Activated T-helper 1 cell treated with anti-CD3 and anti-CD28 coated beads, Interleukin-12 subunit alpha, Interleukin-12 subunit beta, Interleukin-2, Interleukin-4 antibody, amounts not matched to agents 30 ng/mL and 10 ng/mL and 1 ng/mL, durations not matched to agents 14 hours and 24 hours and 36 hours (primary cell): Measurements from ENCODE around the gene ERAP2. TPM values are rescaled to one million over a fixed set of nuclear protein-coding genes. Genes with fewer than 3 reads are reported as not detected.

Experiments
- DNase-seq: peaks from one replicate; pipeline ENCODE4 v3.0.0; 2021; ENCODE audit warnings: low spot score
- H3K27ac Mint-ChIP-seq: one replicate; pipeline ENCODE4 v1.8.0; 2021; ENCODE audit warnings: mild to moderate bottlenecking, mixed read lengths
- H3K27me3 Mint-ChIP-seq: one replicate; pipeline ENCODE4 v1.8.0; 2022; ENCODE audit warnings: mild to moderate bottlenecking, moderate library complexity, mixed read lengths; ENCODE audit not compliant: insufficient read depth
- H3K36me3 Mint-ChIP-seq: one replicate; pipeline ENCODE4 v1.8.0; 2021; ENCODE audit warnings: low read depth, mixed read lengths
- H3K4me1 Mint-ChIP-seq: one replicate; pipeline ENCODE4 v1.8.0; 2021; ENCODE audit warnings: low read depth, mixed read lengths
- H3K4me3 Mint-ChIP-seq: one replicate; pipeline ENCODE4 v1.8.0; 2021; ENCODE audit warnings: mild to moderate bottlenecking, moderate library complexity, mixed read lengths
- H3K9me3 Mint-ChIP-seq: one replicate; pipeline ENCODE4 v1.8.0; 2021; ENCODE audit warnings: mixed read lengths
- intact Hi-C: fragments of 100-400 bp; cut with micrococcal nuclease; formaldehyde crosslinking; loops from one replicate; pipeline ENCODE4 v1.15.1; 2024
- total RNA-seq: library from RNA; stranded (reverse); gene quantifications from 2 replicates; pipeline ENCODE4 v1.2.3, GENCODE V29; 2022

Gene ERAP2
- total RNA-seq, 1 donor from 2014 or later, result 52.9 TPM

DNA sequence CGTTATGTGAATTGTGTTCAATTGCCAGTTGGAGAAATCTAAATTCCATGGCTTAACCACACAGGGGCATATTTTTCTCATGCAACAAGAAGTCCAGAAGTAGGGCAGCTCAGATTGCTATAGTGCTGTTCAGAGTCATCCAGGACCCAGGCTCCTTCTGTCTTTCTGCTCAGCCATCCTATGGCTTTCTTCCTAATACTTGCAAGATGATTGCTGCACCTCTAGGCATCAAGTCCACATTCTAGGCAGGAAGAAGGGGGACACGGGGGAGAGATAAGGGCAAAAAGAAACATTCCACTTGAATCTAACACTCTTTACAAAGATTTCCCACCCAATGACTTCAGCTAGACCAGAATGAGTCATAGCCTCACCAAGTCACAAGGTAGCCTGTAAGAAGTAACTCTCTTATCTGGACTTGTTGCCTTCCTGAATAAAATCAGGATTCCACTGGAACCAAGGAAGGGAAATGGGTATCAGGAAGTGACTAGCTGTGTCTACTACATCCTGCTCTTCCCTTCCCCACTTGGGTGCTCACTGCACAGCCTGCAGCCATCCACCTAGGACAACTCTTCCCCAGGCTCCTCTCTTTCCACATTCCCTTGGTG is 5.3 kb downstream of the ERAP2 start:
- intact Hi-C loops, result loop anchor here (2.0 kb wide), 1 partner anchor 213 kb away; no protein-coding TSS in a partner anchor
- peaks cover 72% of the 10 kb centered on the region for H3K4me1 Mint-ChIP-seq
- H3K36me3 Mint-ChIP-seq, result peaks cover 65% of the 10 kb centered on the region
- peak overlapping the region; percentile 89 for H3K27ac Mint-ChIP-seq
- no peaks in the 10 kb centered on the region for H3K27me3 Mint-ChIP-seq
- peak overlapping the region; percentile 81 for H3K4me3 Mint-ChIP-seq
- no peak for DNase-seq
- no peaks in the 10 kb centered on the region for H3K9me3 Mint-ChIP-seq

GRCh38 chr5:96883871-96884270 is 7.6 kb downstream of the ERAP2 start:
- H3K27me3 Mint-ChIP-seq, result no peaks in the 10 kb centered on the region

GRCh38 chr5:96884995-96885394 is 8.7 kb downstream of the ERAP2 start:
- no peak for DNase-seq
- no peaks in the 10 kb centered on the region for H3K27me3 Mint-ChIP-seq
- H3K9me3 Mint-ChIP-seq, result no peaks in the 10 kb centered on the region
- peaks cover 77% of the 10 kb centered on the region for H3K36me3 Mint-ChIP-seq
- peaks cover 84% of the 10 kb centered on the region for H3K4me1 Mint-ChIP-seq
- intact Hi-C loops, result no loop called here
- peak overlapping the region; percentile 86 for H3K27ac Mint-ChIP-seq
- H3K4me3 Mint-ChIP-seq, result peak overlapping the region; percentile 73

More at GRCh38 chr5:96883871-96884270, 7.6 kb downstream of the ERAP2 start:
- peak overlapping the region; percentile 66 for H3K4me3 Mint-ChIP-seq
- DNase-seq, result no peak
- H3K9me3 Mint-ChIP-seq, result no peaks in the 10 kb centered on the region
- H3K36me3 Mint-ChIP-seq, result peaks cover 73% of the 10 kb centered on the region
- intact Hi-C loops, result no loop called here
- peaks cover 82% of the 10 kb centered on the region for H3K4me1 Mint-ChIP-seq
- H3K27ac Mint-ChIP-seq, result peak overlapping the region; percentile 72

DNA sequence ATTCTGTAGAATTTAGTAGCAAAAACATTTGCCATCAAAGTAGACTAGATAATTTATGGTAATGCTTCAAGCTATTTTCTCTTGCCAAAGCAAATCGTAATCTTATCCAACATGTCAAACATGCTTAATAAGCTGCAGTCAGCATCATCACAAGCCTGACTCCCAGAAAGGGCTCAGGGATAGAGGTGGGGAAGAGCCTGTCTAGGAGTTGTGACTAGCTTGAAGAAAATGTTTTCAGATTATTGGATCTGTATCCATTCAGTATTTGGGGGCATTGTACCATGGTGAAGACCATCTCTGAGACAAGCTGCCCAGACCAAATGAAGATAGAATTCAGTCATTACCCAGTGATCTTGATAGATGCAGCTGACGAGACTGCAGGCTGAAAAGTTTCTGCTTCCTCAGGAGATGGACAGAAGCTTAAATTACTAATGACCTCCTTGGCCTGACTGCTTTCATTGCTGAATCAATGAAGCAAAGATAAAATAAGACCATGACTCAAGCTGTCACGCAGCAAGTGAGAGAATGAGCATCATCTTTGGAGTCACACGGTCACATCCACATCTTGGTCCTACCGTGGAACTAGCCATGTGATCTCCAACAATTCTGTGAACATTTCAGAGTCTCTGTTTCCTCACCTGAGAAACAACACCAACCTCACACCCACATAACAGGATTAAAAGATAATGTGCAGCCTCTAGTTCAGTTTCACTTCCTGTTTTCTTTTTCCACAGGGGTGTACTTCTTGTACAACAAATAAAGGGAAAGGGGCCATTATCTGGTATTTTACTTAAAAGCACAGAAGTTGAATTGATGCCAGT is 9.4 kb downstream of the ERAP2 start:
- intact Hi-C loops, result loop anchor here (1.0 kb wide), 3 partner anchors 9 to 14 kb away; partner anchors contain the start of gene ERAP2
- H3K4me3 Mint-ChIP-seq, result peak overlapping the region; percentile 73
- H3K27ac Mint-ChIP-seq, result peak overlapping the region; percentile 86
- peaks cover 77% of the 10 kb centered on the region for H3K4me1 Mint-ChIP-seq
- no peaks in the 10 kb centered on the region for H3K9me3 Mint-ChIP-seq
- peak; percentile 52 for DNase-seq
- H3K36me3 Mint-ChIP-seq, result peaks cover 70% of the 10 kb centered on the region
- no peaks in the 10 kb centered on the region for H3K27me3 Mint-ChIP-seq

DNA sequence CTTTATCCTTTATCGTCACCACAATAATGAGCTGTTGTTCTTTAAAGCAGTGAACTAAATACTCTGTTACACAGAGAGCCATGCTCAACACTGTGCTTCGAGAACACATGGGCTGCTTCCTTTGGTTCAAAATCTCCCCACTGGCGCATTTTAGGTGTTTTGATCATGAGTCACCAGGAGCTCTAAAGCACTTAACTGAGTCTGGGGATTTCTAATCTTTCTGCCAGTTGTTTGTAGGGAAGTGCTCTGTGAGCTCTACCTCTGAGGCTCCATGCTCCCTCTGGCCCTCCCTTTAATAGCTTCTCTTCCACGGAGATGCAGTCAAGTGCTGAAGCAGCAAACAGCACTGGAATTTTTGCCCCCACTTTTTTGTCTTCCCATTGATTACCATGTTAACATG is 17.0 kb downstream of the ERAP2 start:
- no peaks in the 10 kb centered on the region for H3K27me3 Mint-ChIP-seq
- intact Hi-C loops, result loop anchor here (5.0 kb wide), 1 partner anchor 141 kb away; no protein-coding TSS in a partner anchor
- H3K27ac Mint-ChIP-seq, result peak overlapping the region; percentile 83
- H3K36me3 Mint-ChIP-seq, result peaks cover 54% of the 10 kb centered on the region
- DNase-seq, result no peak
- H3K9me3 Mint-ChIP-seq, result no peaks in the 10 kb centered on the region
- H3K4me3 Mint-ChIP-seq, result peak overlapping the region; percentile 15
- peaks cover 69% of the 10 kb centered on the region for H3K4me1 Mint-ChIP-seq

DNA sequence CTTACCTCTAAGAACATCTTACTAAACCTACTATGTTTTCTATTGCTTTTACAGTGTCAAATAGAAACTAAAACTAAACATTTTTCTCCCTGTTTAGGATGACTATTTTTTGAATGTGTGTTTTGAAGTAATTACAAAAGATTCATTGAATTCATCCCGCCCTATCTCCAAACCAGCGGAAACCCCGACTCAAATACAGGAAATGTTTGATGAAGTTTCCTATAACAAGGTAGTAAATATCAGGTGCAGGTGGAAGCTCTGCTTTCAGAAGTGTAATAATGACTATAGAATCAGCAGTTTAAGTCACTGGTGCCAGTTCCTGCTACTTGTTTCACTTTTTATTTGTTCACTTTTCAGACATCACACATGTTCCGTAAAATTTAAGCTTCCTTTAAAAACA is 20.0 kb downstream of the ERAP2 start:
- Mint-ChIP-seq H3K4me1 (peaks cover 62% of the 10 kb centered on the region), H3K36me3 (peaks cover 55% of the 10 kb centered on the region), H3K4me3 (peak overlapping the region; percentile 84), H3K27me3 (no peaks in the 10 kb centered on the region), H3K9me3 (no peaks in the 10 kb centered on the region), H3K27ac (peak overlapping the region; percentile 96)
- peak; percentile 27 for DNase-seq
- intact Hi-C loops, result loop anchor here (1.0 kb wide), 8 partner anchors 10 to 199 kb away; partner anchors contain the start of genes ERAP1 and ERAP2

- Mint-ChIP-seq H3K9me3 (no peaks in the 10 kb centered on the region), H3K27me3 (no peaks in the 10 kb centered on the region), H3K4me1 (peaks cover 62% of the 10 kb centered on the region), H3K36me3 (peaks cover 60% of the 10 kb centered on the region), H3K27ac (peak overlapping the region; percentile 96), H3K4me3 (peak overlapping the region; percentile 84)
- no peak for DNase-seq
- intact Hi-C loops, result loop anchor here (1.0 kb wide), 8 partner anchors 11 to 198 kb away; partner anchors contain the start of genes ERAP1 and ERAP2
Measured at GRCh38 chr5:96896806-96897205, 20.5 kb downstream of the ERAP2 start.

DNA sequence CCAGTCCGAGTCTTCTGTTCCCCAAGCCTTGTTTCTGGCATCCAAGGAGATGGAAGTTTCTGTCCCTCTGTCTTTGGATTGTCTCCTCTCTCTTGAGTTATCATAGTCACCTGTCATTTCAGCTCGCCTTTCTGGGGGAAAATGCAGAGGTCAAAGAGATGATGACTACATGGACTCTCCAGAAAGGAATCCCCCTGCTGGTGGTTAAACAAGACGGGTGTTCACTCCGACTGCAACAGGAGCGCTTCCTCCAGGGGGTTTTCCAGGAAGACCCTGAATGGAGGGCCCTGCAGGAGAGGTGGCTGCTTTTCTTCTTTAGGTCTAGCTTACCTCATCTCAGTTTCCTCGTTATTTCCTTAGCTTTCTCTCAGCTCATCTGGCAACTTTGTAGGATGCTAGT is 25.1 kb downstream of the ERAP2 start:
- H3K9me3 Mint-ChIP-seq, result no peaks in the 10 kb centered on the region
- H3K4me1 Mint-ChIP-seq, result peaks cover 30% of the 10 kb centered on the region
- no peak overlapping the region for H3K27ac Mint-ChIP-seq
- intact Hi-C loops, result no loop called here
- no peak overlapping the region for H3K4me3 Mint-ChIP-seq
- no peaks in the 10 kb centered on the region for H3K27me3 Mint-ChIP-seq
- DNase-seq, result no peak
- peaks cover 57% of the 10 kb centered on the region for H3K36me3 Mint-ChIP-seq

GRCh38 chr5:96901841-96902240 is 25.5 kb downstream of the ERAP2 start:
- no peak for DNase-seq

GRCh38 chr5:96902876-96903275 is 26.6 kb downstream of the ERAP2 start:
- peaks cover 20% of the 10 kb centered on the region for H3K4me1 Mint-ChIP-seq
- no peak overlapping the region for H3K27ac Mint-ChIP-seq
- intact Hi-C loops, result no loop called here
- no peaks in the 10 kb centered on the region for H3K9me3 Mint-ChIP-seq
- no peaks in the 10 kb centered on the region for H3K27me3 Mint-ChIP-seq
- peaks cover 52% of the 10 kb centered on the region for H3K36me3 Mint-ChIP-seq
- no peak overlapping the region for H3K4me3 Mint-ChIP-seq
- DNase-seq, result no peak

More at GRCh38 chr5:96901841-96902240, 25.5 kb downstream of the ERAP2 start:
- H3K4me1 Mint-ChIP-seq, result peaks cover 26% of the 10 kb centered on the region
- H3K4me3 Mint-ChIP-seq, result no peak overlapping the region
- peaks cover 55% of the 10 kb centered on the region for H3K36me3 Mint-ChIP-seq
- H3K27ac Mint-ChIP-seq, result no peak overlapping the region
- H3K9me3 Mint-ChIP-seq, result no peaks in the 10 kb centered on the region
- intact Hi-C loops, result no loop called here
- H3K27me3 Mint-ChIP-seq, result no peaks in the 10 kb centered on the region

- H3K27me3 Mint-ChIP-seq, result no peaks in the 10 kb centered on the region
- no peak overlapping the region for H3K4me3 Mint-ChIP-seq
- intact Hi-C loops, result no loop called here
- H3K9me3 Mint-ChIP-seq, result no peaks in the 10 kb centered on the region
- no peak overlapping the region for H3K27ac Mint-ChIP-seq
- peaks cover 20% of the 10 kb centered on the region for H3K4me1 Mint-ChIP-seq
- peaks cover 53% of the 10 kb centered on the region for H3K36me3 Mint-ChIP-seq
- no peak for DNase-seq
Measured at GRCh38 chr5:96903300-96903699, 27.0 kb downstream of the ERAP2 start.

- H3K4me1 Mint-ChIP-seq, result peaks cover 15% of the 10 kb centered on the region
- intact Hi-C loops, result no loop called here
- no peaks in the 10 kb centered on the region for H3K9me3 Mint-ChIP-seq
- peaks cover 52% of the 10 kb centered on the region for H3K36me3 Mint-ChIP-seq
- no peaks in the 10 kb centered on the region for H3K27me3 Mint-ChIP-seq
- H3K27ac Mint-ChIP-seq, result no peak overlapping the region
- no peak for DNase-seq
- H3K4me3 Mint-ChIP-seq, result no peak overlapping the region
Measured at GRCh38 chr5:96904054-96904931, 28.0 kb downstream of the ERAP2 start.
